ENCODE data around the gene NKTR. TPM values are rescaled to one million over a fixed set of nuclear protein-coding genes. Genes with fewer than 3 reads are reported as not detected.

NKTR gene
- total RNA-seq, 1 donor from 2014 or later = 70.3 TPM

- Histone ChIP-seq H3K36me3 (ENCODE audit: insufficient read depth, low read length) (no peaks in the 10 kb centered on the region), H3K4me2 (ENCODE audit: low read length) (no peak overlapping the region), H3K27me3 (ENCODE audit: insufficient read depth, low read length) (no peaks in the 10 kb centered on the region), H2AFZ (ENCODE audit: low read depth, low read length) (no peak overlapping the region), H3K79me2 (ENCODE audit: insufficient read depth, low read length) (no peaks in the 10 kb centered on the region), H4K20me1 (ENCODE audit: insufficient read depth, low read length) (peaks cover 2% of the 10 kb centered on the region), H3K9me3 (ENCODE audit: insufficient read depth, low read depth, low read length) (peaks cover 10% of the 10 kb centered on the region), H3K27ac (ENCODE audit: low read depth, low read length) (no peak overlapping the region), H3K4me3 (ENCODE audit: insufficient read depth, low read depth, low read length) (no peak overlapping the region), H3K4me1 (ENCODE audit: insufficient read depth, low read length) (no peaks in the 10 kb centered on the region), H3K9ac (ENCODE audit: low read length) (no peak overlapping the region)
- Mint-ChIP-seq H3K27me3 (ENCODE audit: low read depth, unreplicated experiment) (peaks cover 16% of the 10 kb centered on the region), H3K36me3 (ENCODE audit: low read depth, unreplicated experiment) (peaks cover 1% of the 10 kb centered on the region), H3K27ac (ENCODE audit: unreplicated experiment) (no peak overlapping the region), H3K4me1 (ENCODE audit: low read depth, unreplicated experiment) (peaks cover 3% of the 10 kb centered on the region), H3K9me3 (ENCODE audit: unreplicated experiment) (peaks cover 7% of the 10 kb centered on the region), H3K4me3 (ENCODE audit: unreplicated experiment) (no peak overlapping the region)
- TF ChIP-seq CTCF (IDR thresholded peaks at IDR 0.05; ENCODE audit: insufficient read depth, low read depth, low read length) (no peak), EZH2 (IDR thresholded peaks at IDR 0.05; ENCODE audit: insufficient read depth, low read length) (no peak)
- DNase-seq (ENCODE audit: low read depth) = no peak
- no peak for FAIRE-seq
Observed at GRCh38 chr3:42672515-42672914, 72.0 kb downstream of the NKTR start.

GRCh38 chr3:42673082-42673481 lies 72.6 kb downstream of the NKTR start:
- H3K4me1 Mint-ChIP-seq (ENCODE audit: low read depth, unreplicated experiment) = no peaks in the 10 kb centered on the region
- H3K27ac Mint-ChIP-seq (ENCODE audit: unreplicated experiment) = no peak overlapping the region
- Histone ChIP-seq H2AFZ (ENCODE audit: low read depth, low read length) (no peak overlapping the region), H3K79me2 (ENCODE audit: insufficient read depth, low read length) (no peaks in the 10 kb centered on the region), H3K9ac (ENCODE audit: low read length) (no peak overlapping the region), H4K20me1 (ENCODE audit: insufficient read depth, low read length) (no peaks in the 10 kb centered on the region), H3K4me1 (ENCODE audit: insufficient read depth, low read length) (no peaks in the 10 kb centered on the region), H3K27ac (ENCODE audit: low read depth, low read length) (no peak overlapping the region), H3K4me3 (ENCODE audit: insufficient read depth, low read depth, low read length) (no peak overlapping the region), H3K27me3 (ENCODE audit: insufficient read depth, low read length) (no peaks in the 10 kb centered on the region), H3K9me3 (ENCODE audit: insufficient read depth, low read depth, low read length) (peaks cover 10% of the 10 kb centered on the region), H3K4me2 (ENCODE audit: low read length) (no peak overlapping the region), H3K36me3 (ENCODE audit: insufficient read depth, low read length) (no peaks in the 10 kb centered on the region)
- H3K9me3 Mint-ChIP-seq (ENCODE audit: unreplicated experiment) = peaks cover 9% of the 10 kb centered on the region
- H3K27me3 Mint-ChIP-seq (ENCODE audit: low read depth, unreplicated experiment) = peaks cover 16% of the 10 kb centered on the region
- peaks cover 1% of the 10 kb centered on the region for H3K36me3 Mint-ChIP-seq (ENCODE audit: low read depth, unreplicated experiment)
- no peak for FAIRE-seq
- DNase-seq (ENCODE audit: low read depth) = no peak
- TF ChIP-seq EZH2 (IDR thresholded peaks at IDR 0.05; ENCODE audit: insufficient read depth, low read length) (no peak), CTCF (IDR thresholded peaks at IDR 0.05; ENCODE audit: insufficient read depth, low read depth, low read length) (no peak)
- no peak overlapping the region for H3K4me3 Mint-ChIP-seq (ENCODE audit: unreplicated experiment)

- Histone ChIP-seq H3K27me3 (ENCODE audit: insufficient read depth, low read length) (no peaks in the 10 kb centered on the region), H3K36me3 (ENCODE audit: insufficient read depth, low read length) (no peaks in the 10 kb centered on the region), H3K4me2 (ENCODE audit: low read length) (no peak overlapping the region), H3K9me3 (ENCODE audit: insufficient read depth, low read depth, low read length) (peaks cover 10% of the 10 kb centered on the region), H3K27ac (ENCODE audit: low read depth, low read length) (no peak overlapping the region), H3K4me3 (ENCODE audit: insufficient read depth, low read depth, low read length) (no peak overlapping the region), H4K20me1 (ENCODE audit: insufficient read depth, low read length) (no peaks in the 10 kb centered on the region), H3K79me2 (ENCODE audit: insufficient read depth, low read length) (no peaks in the 10 kb centered on the region), H2AFZ (ENCODE audit: low read depth, low read length) (no peak overlapping the region), H3K9ac (ENCODE audit: low read length) (no peak overlapping the region), H3K4me1 (ENCODE audit: insufficient read depth, low read length) (no peaks in the 10 kb centered on the region)
- no peak for FAIRE-seq
- DNase-seq (ENCODE audit: low read depth) = no peak
- peaks cover 1% of the 10 kb centered on the region for H3K36me3 Mint-ChIP-seq (ENCODE audit: low read depth, unreplicated experiment)
- TF ChIP-seq EZH2 (IDR thresholded peaks at IDR 0.05; ENCODE audit: insufficient read depth, low read length) = no peak
- TF ChIP-seq CTCF (IDR thresholded peaks at IDR 0.05; ENCODE audit: insufficient read depth, low read depth, low read length) = no peak
- H3K27me3 Mint-ChIP-seq (ENCODE audit: low read depth, unreplicated experiment) = peaks cover 14% of the 10 kb centered on the region
- H3K9me3 Mint-ChIP-seq (ENCODE audit: unreplicated experiment) = peaks cover 8% of the 10 kb centered on the region
- no peaks in the 10 kb centered on the region for H3K4me1 Mint-ChIP-seq (ENCODE audit: low read depth, unreplicated experiment)
- no peak overlapping the region for H3K27ac Mint-ChIP-seq (ENCODE audit: unreplicated experiment)
- H3K4me3 Mint-ChIP-seq (ENCODE audit: unreplicated experiment) = no peak overlapping the region
Observed at GRCh38 chr3:42674146-42674545, 73.7 kb downstream of the NKTR start.
